ENCODE measurements around the gene PTPN13.

DNA sequence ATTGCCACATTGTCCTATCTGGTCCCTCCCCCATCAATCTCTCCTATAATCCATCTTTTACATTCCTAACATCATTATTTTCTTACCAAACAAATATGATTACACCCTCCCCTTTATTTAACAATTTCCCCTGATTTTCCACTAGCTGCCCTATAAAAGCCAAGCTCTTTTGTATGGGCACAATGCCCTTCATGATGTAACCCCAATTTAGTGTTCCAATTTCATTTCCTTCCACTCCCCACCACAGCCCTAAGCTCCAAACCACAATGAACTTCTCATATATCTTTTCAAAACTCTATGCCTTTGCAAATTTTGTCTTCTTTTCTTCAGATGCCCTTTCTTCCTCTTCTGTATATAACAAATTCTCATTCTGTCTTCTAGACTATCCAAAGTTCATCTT, 39.5 kb upstream of the PTPN13 start:
- TF ChIP-seq CTCF (IDR thresholded peaks at IDR 0.05) (no peak), POLR2A (IDR thresholded peaks at IDR 0.05) (no peak)
